ENCODE data around the gene DNAJC1. TPM values are rescaled to one million over a fixed set of nuclear protein-coding genes. Genes with fewer than 3 reads are reported as not detected.

DNAJC1 gene
- total RNA-seq, 2 donors from 2014 or later = 27.4 to 33.8 TPM

- no peak overlapping the region for H3K4me3 ChIP-seq
- TF ChIP-seq CTCF (IDR thresholded peaks at IDR 0.05) = no peak
Measured at GRCh38 chr10:21747809-21748208, 255.7 kb downstream of the DNAJC1 start.

GRCh38 chr10:21746118-21746517, 257.4 kb downstream of the DNAJC1 start:
- H3K4me3 ChIP-seq = no peak overlapping the region
- no peaks in the 10 kb centered on the region for H3K27me3 ChIP-seq
- no peak overlapping the region for H3K27ac ChIP-seq
- intact Hi-C loops (cut with DNase I) = no loop called here
- no peaks in the 10 kb centered on the region for H3K4me1 ChIP-seq
- H3K9me3 ChIP-seq = no peaks in the 10 kb centered on the region
- H3K36me3 ChIP-seq = peaks cover 8% of the 10 kb centered on the region
- DNase-seq = no peak
- no peak for TF ChIP-seq CTCF (IDR thresholded peaks at IDR 0.05)
- no peak overlapping the region for H3K9ac ChIP-seq (ENCODE audit: low read depth in 2 of 2, low read length in 2 of 2)

More at GRCh38 chr10:21747809-21748208, 255.7 kb downstream of the DNAJC1 start:
- no peaks in the 10 kb centered on the region for H3K4me1 ChIP-seq
- DNase-seq = no peak
- H3K36me3 ChIP-seq = peaks cover 2% of the 10 kb centered on the region
- no peaks in the 10 kb centered on the region for H3K27me3 ChIP-seq
- intact Hi-C loops (cut with DNase I) = no loop called here
- no peak overlapping the region for H3K27ac ChIP-seq
- no peak overlapping the region for H3K9ac ChIP-seq (ENCODE audit: low read depth in 2 of 2, low read length in 2 of 2)
- no peaks in the 10 kb centered on the region for H3K9me3 ChIP-seq

GRCh38 chr10:21744223-21744622, 259.3 kb downstream of the DNAJC1 start:
- DNase-seq = no peak
- Histone ChIP-seq H3K27ac (no peak overlapping the region), H3K9ac (ENCODE audit: low read depth in 2 of 2, low read length in 2 of 2) (no peak overlapping the region), H3K9me3 (no peaks in the 10 kb centered on the region), H3K4me1 (no peaks in the 10 kb centered on the region), H3K27me3 (no peaks in the 10 kb centered on the region), H3K36me3 (peaks cover 8% of the 10 kb centered on the region), H3K4me3 (no peak overlapping the region)
- intact Hi-C loops (cut with DNase I) = no loop called here
- no peak for TF ChIP-seq CTCF (IDR thresholded peaks at IDR 0.05)

- no peak overlapping the region for H3K4me3 ChIP-seq
- intact Hi-C loops (cut with DNase I) = no loop called here
- H3K9me3 ChIP-seq = no peaks in the 10 kb centered on the region
- no peak overlapping the region for H3K9ac ChIP-seq (ENCODE audit: low read depth in 2 of 2, low read length in 2 of 2)
- H3K27me3 ChIP-seq = no peaks in the 10 kb centered on the region
- H3K4me1 ChIP-seq = no peaks in the 10 kb centered on the region
- DNase-seq = no peak
- no peak for TF ChIP-seq CTCF (IDR thresholded peaks at IDR 0.05)
- peaks cover 8% of the 10 kb centered on the region for H3K36me3 ChIP-seq
- H3K27ac ChIP-seq = no peak overlapping the region
Measured at GRCh38 chr10:21742740-21743412, 260.7 kb downstream of the DNAJC1 start.

- intact Hi-C loops (cut with DNase I) = no loop called here
- H3K27me3 ChIP-seq = no peaks in the 10 kb centered on the region
- H3K36me3 ChIP-seq = peaks cover 8% of the 10 kb centered on the region
- H3K4me1 ChIP-seq = no peaks in the 10 kb centered on the region
- H3K9ac ChIP-seq (ENCODE audit: low read depth in 2 of 2, low read length in 2 of 2) = no peak overlapping the region
- no peak for DNase-seq
- H3K9me3 ChIP-seq = no peaks in the 10 kb centered on the region
- H3K4me3 ChIP-seq = no peak overlapping the region
- no peak for TF ChIP-seq CTCF (IDR thresholded peaks at IDR 0.05)
- no peak overlapping the region for H3K27ac ChIP-seq
Measured at GRCh38 chr10:21740989-21741388, 262.5 kb downstream of the DNAJC1 start.

Data from colonic mucosa (tissue), 4 donors.